ENCODE data around the gene SKA3. TPM values are rescaled to one million over a fixed set of nuclear protein-coding genes. Genes with fewer than 3 reads are reported as not detected.
"Not testable (repeated sequence)": the region's sequence is repeated elsewhere in the genome, so short reads cannot be mapped to it uniquely, and the experiment has no call there.

The SKA3 gene
- total RNA-seq, 2 donors from 2014 or later = 1.7 to 6.3 TPM

DNA sequence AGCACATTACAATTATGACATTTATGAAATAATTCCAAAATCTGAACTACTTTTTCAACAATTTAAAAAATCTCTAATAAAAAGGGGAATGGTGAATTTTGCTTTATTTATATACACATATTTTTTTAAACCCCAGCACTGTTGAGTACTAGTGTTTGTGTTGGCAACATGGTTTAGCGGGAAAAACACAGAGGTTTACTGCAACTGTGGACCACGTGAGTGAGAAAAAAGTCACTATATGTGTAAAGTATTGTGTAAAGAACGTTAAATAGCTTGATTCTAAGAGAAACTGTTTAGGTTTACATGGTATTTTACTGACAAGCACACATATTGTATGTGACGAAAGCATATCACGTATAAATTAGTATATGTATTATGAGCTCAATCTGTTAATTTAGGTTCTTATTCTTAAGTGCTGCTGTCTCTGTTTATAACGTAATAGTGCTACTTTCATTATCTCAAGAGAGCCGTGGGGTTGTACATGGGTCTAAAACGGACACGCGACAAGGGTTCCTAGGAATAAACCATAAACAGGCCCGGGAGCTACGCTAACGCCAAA, 617 bp downstream of the SKA3 start:
- ATAC-seq (no peak), DNase-seq (no peak)
- intact Hi-C loops (cut with DNase I, micrococcal nuclease) = no loop called here

GRCh38 chr13:21173767-21174166, 2.6 kb downstream of the SKA3 start:
- intact Hi-C loops (cut with DNase I, micrococcal nuclease); DNase-seq; ATAC-seq: not testable (repeated sequence)

- DNase-seq (no peak), ATAC-seq (no peak)
- intact Hi-C loops (cut with DNase I, micrococcal nuclease) = no loop called here
Observed at GRCh38 chr13:21171420-21171819, 4.9 kb downstream of the SKA3 start.

- intact Hi-C loops (cut with DNase I, micrococcal nuclease); DNase-seq; ATAC-seq: not testable (repeated sequence)
Observed at GRCh38 chr13:21165606-21166005, 10.7 kb downstream of the SKA3 start.

DNA sequence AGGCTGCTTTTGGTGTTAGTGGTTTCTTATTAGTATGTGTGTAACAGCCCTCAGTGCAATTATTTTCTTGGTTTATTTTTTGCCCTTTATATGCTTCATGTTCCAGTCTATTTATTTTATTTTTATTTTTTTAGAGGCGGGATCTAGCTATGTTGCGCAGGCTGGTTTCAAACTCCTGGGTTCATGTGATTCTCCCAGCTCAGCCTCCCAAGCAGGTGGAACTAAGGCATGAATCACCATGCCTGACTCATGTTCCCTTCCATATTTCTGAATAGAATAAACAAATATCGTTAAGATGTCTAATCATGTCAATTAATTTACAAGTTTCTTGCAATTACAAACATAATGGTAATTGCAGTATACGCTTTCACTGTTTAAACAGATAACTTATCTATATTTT, 11.7 kb downstream of the SKA3 start:
- intact Hi-C loops (cut with DNase I, micrococcal nuclease) = no loop called here
- no peak for ATAC-seq

GRCh38 chr13:21152251-21152899, 24.0 kb downstream of the SKA3 start:
- intact Hi-C loops (cut with DNase I, micrococcal nuclease) = no loop called here
- ATAC-seq = no peak
- no peak for DNase-seq

More for the DNA sequence above, 11.7 kb downstream of the SKA3 start:
- DNase-seq = no peak

GRCh38 chr13:21150013-21150412, 26.3 kb downstream of the SKA3 start:
- DNase-seq (no peak), ATAC-seq (no peak)
- intact Hi-C loops (cut with DNase I, micrococcal nuclease) = no loop called here

- DNase-seq = no peak
- intact Hi-C loops (cut with DNase I, micrococcal nuclease) = no loop called here
- ATAC-seq = no peak
Observed at GRCh38 chr13:21149568-21149967, 26.8 kb downstream of the SKA3 start.

DNA sequence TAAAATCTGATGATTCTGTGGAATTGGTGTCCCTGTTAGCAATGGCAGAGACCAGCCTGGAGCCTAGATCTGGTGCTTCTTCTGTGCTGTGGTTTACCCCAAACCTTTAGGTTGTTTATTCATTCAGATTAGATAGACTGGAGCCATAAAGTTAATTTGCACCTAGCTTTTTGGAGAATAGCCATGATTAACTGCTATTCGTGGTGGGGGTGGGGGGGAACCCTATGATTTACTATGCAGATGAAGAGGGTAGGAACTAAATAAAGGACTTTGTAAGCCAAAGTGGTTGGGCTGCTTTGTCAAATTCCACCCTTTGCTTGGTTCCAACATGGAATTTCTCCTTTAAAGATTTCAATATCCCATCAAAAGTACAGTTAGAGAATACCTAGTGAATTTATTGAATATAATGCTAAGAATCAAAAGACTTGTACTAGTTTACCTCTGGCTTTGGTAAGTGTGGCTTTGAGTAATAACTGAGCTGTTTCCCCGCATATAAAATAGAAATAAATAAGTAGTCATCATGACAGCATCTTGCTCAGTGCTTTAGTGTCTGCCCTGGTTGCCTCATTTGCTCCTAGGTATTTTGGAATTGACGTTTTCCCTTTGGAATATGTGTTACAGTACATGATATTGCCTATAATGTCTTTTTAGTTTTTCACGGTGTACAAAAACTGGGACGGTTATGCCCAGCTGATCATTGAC, 27.6 kb downstream of the SKA3 start:
- DNase-seq = no peak
- ATAC-seq = no peak
- intact Hi-C loops (cut with DNase I, micrococcal nuclease) = no loop called here

GRCh38 chr13:21147827-21148226, 28.5 kb downstream of the SKA3 start:
- DNase-seq = no peak
- ATAC-seq = no peak
- intact Hi-C loops (cut with DNase I, micrococcal nuclease) = no loop called here

GRCh38 chr13:21142766-21143165, 33.6 kb downstream of the SKA3 start:
- ATAC-seq = no peak
- no peak for DNase-seq
- intact Hi-C loops (cut with DNase I, micrococcal nuclease) = no loop called here

DNA sequence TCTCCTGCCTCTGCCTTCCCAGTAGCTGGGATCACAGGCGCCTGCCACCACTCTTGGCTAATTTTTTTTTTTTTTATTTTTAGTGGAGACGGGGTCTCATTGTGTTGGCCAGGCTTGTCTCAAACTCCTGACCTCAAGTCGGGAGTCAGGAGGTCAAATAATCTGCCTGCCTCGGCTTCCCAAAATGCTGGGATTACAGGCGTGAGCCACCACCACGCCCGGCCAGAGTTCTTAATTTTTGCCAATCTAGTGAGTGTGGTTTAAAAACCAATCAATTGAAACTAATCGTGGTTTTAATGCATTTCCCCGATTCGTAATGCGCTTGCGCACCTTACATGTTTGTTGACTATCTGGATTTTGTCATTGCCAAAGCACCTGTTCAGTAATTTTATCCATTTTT, 37.0 kb downstream of the SKA3 start:
- DNase-seq (peak; percentile 28 to 37), ATAC-seq (no peak)
- intact Hi-C loops (cut with DNase I, micrococcal nuclease) = loop anchor here in 1 of 2 donors (10.0 kb wide), 1 partner anchor 195 kb away; no protein-coding TSS in a partner anchor

DNA sequence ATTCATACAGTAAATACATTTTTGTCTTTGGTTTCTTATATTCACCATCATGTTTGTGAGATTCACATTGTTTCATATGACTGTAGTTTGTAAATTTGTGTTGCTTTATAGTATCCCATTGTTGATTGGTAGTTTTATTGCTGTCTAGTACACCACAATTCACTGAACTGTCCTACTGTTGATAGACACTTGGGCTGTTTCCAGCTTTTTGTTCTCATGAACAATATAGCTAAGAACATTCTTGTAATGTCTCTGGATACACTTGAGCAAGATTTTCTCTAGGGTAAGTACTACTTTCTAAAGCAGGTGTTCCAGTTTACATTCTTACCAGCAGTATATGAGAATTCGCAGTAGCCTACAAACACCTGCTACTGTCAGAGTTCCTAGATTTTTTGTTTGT, 37.8 kb downstream of the SKA3 start:
- DNase-seq (no peak), ATAC-seq (peak; percentile 7)
- intact Hi-C loops (cut with DNase I, micrococcal nuclease) = loop anchor here in 1 of 2 donors (10.0 kb wide), 1 partner anchor 194 kb away; no protein-coding TSS in a partner anchor

- no peak for DNase-seq
- intact Hi-C loops (cut with DNase I, micrococcal nuclease) = loop anchor here in 1 of 2 donors (10.0 kb wide), 1 partner anchor 193 kb away; no protein-coding TSS in a partner anchor
- ATAC-seq = no peak
Observed at GRCh38 chr13:21137696-21138095, 38.7 kb downstream of the SKA3 start.

DNA sequence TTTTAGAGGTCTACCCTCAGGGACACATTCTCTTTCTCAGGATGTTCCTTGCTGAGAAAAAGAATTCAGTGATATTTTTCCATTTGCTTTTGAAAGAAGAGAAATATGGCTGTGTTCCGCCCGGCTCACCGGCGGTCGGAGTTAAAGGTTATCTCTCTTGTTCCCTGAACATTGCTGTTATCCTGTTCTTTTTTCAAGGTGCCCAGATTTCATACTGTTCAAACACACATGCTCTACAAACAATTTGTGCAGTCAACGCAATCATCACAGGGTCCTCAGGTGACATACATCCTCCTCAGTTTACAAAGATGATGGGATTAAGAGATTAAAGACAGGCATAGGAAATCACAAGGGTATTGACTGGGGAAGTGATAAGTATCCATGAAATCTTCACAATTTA, 40.5 kb downstream of the SKA3 start:
- not testable (repeated sequence) for ATAC-seq, DNase-seq
- intact Hi-C loops (cut with DNase I, micrococcal nuclease) = loop anchor here in 1 of 2 donors (10.0 kb wide), 1 partner anchor 191 kb away; no protein-coding TSS in a partner anchor

GRCh38 chr13:21134475-21134874, 41.9 kb downstream of the SKA3 start:
- intact Hi-C loops (cut with DNase I, micrococcal nuclease) = loop anchor here in 1 of 2 donors (10.0 kb wide), 1 partner anchor 190 kb away; no protein-coding TSS in a partner anchor
- peak; percentile 13 for ATAC-seq
- no peak for DNase-seq

- DNase-seq = no peak
- intact Hi-C loops (cut with DNase I, micrococcal nuclease) = loop anchor here in 1 of 2 donors (10.0 kb wide), 1 partner anchor 188 kb away; no protein-coding TSS in a partner anchor
- no peak for ATAC-seq
Observed at GRCh38 chr13:21133077-21133476, 43.3 kb downstream of the SKA3 start.

DNA sequence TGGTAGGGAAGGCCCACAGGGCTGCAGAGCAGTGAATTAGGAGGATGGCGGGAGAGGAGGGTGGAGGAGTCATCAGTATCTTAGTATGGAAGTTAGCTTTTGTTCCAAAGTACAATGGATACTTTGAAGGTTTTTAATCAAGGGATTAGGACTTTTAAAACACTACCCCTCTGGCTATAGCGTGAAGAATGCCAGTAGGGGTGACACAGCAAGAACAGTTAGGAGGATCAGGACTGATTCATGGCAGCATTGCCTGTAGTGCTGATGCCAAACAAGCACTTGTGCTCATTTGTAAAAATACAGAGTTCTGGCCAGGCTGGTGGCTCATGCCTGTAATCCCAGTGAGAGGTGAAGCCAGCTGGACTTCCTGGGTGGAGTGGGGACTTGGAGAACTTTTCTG, 46.2 kb downstream of the SKA3 start:
- intact Hi-C loops (cut with DNase I, micrococcal nuclease) = loop anchor here in 1 of 2 donors (10.0 kb wide), 1 partner anchor 185 kb away; no protein-coding TSS in a partner anchor
- DNase-seq (no peak), ATAC-seq (no peak)

DNA sequence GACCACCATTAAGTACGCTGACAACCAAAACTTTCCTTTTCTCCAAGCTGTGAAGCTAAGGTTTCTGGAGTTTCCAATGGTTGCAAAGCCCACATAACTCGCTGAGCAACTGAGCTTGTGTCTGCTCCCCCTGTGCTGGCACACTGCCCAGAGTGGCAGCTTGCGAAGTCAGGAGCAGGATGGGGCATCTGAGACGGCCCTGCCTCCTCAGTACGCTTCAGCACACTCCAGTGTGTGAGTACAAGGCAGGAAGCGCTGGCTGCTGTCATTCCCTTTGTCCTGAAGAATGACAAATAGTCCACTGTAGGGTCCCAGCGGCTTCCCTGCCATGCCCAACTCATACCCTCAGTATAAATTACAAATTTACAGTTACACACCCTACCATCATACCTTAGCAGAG, 51.5 kb downstream of the SKA3 start:
- intact Hi-C loops (cut with DNase I, micrococcal nuclease) = no loop called here
- ATAC-seq = no peak

DNA sequence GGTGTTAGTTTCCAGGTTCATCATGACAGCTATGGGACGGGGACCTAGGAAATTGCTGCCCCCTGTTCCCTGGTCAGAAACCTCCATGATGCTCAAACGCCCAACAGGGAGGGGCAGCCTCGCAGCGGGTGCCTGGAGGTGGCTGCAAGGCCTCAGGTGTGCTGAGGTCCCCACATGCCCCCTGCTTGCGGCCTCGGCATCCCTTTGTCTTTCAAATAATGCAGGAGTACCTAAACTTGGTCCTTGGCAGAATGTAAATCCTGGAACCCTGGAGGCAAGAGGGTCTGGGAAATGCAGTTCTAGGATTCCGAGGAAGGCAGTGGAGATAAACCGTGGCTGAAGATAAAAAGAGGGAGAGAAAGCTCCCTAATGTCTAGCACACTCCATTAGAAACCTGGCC, 52.4 kb downstream of the SKA3 start:
- ATAC-seq (no peak), DNase-seq (no peak)
- intact Hi-C loops (cut with DNase I, micrococcal nuclease) = no loop called here

More for the DNA sequence above, 51.5 kb downstream of the SKA3 start:
- DNase-seq = no peak

Measured in left colon (tissue), 2 donors.